Measurements from ENCODE around the gene PRKCZ. TPM values are rescaled to one million over a fixed set of nuclear protein-coding genes. Genes with fewer than 3 reads are reported as not detected.

PRKCZ gene
- total and polyA plus RNA-seq, 9 donors, result 3.4 to 16.1 (median 5.8) TPM

GRCh38 chr1:2079396-2080085 lies 29.3 kb downstream of the PRKCZ start:
- Histone ChIP-seq H3K27me3 (no peaks in the 10 kb centered on the region), H3K27ac (no peak overlapping the region), H3K9me3 (peaks cover 0 to 10% of the 10 kb centered on the region in 2 donors), H3K4me1 (ENCODE audit: insufficient read depth) (no peaks in the 10 kb centered on the region), H3K36me3 (no peaks in the 10 kb centered on the region), H3K4me3 (no peak overlapping the region)
- TF ChIP-seq EP300 (IDR thresholded peaks at IDR 0.05) (no peak), POLR2A (IDR thresholded peaks at IDR 0.05) (no peak)
- TF ChIP-seq, protein P1, sequence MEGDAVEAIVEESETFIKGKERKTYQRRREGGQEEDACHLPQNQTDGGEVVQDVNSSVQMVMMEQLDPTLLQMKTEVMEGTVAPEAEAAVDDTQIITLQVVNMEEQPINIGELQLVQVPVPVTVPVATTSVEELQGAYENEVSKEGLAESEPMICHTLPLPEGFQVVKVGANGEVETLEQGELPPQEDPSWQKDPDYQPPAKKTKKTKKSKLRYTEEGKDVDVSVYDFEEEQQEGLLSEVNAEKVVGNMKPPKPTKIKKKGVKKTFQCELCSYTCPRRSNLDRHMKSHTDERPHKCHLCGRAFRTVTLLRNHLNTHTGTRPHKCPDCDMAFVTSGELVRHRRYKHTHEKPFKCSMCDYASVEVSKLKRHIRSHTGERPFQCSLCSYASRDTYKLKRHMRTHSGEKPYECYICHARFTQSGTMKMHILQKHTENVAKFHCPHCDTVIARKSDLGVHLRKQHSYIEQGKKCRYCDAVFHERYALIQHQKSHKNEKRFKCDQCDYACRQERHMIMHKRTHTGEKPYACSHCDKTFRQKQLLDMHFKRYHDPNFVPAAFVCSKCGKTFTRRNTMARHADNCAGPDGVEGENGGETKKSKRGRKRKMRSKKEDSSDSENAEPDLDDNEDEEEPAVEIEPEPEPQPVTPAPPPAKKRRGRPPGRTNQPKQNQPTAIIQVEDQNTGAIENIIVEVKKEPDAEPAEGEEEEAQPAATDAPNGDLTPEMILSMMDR (IDR thresholded peaks at IDR 0.05), result no peak
- intact Hi-C loops (cut with DNase I), result no loop called here
- 90 to 93% (median 90%) methylated on average over 28 of the region's 28 CpGs for WGBS, 3 donors
- DNase-seq, result no peak

- TF ChIP-seq POLR2A (IDR thresholded peaks at IDR 0.05) (no peak), EP300 (IDR thresholded peaks at IDR 0.05) (no peak)
- TF ChIP-seq, protein P1 (IDR thresholded peaks at IDR 0.05), result no peak
- intact Hi-C loops (cut with DNase I), result no loop called here
- WGBS, 3 donors, result 92 to 94% (median 92%) methylated on average over 16 of the region's 16 CpGs
- no peak for DNase-seq
- H3K9me3 ChIP-seq, result peaks cover 0 to 10% of the 10 kb centered on the region in 2 donors
- H3K36me3 ChIP-seq, result no peaks in the 10 kb centered on the region
- no peak overlapping the region for H3K4me3 ChIP-seq
- H3K4me1 ChIP-seq (ENCODE audit: insufficient read depth), result no peaks in the 10 kb centered on the region
- H3K27ac ChIP-seq, result no peak overlapping the region
- H3K27me3 ChIP-seq, result no peaks in the 10 kb centered on the region
These were observed 29.9 kb downstream of the PRKCZ start for GRCh38 chr1:2080140-2080539.

- TF ChIP-seq EP300 (IDR thresholded peaks at IDR 0.05) (no peak), POLR2A (IDR thresholded peaks at IDR 0.05) (no peak)
- TF ChIP-seq, protein P1 (IDR thresholded peaks at IDR 0.05), result no peak
- DNase-seq, result no peak
- Histone ChIP-seq H3K27me3 (no peaks in the 10 kb centered on the region), H3K4me3 (no peak overlapping the region), H3K9me3 (peaks cover 0 to 10% of the 10 kb centered on the region in 2 donors), H3K27ac (no peak overlapping the region), H3K4me1 (ENCODE audit: insufficient read depth) (no peaks in the 10 kb centered on the region), H3K36me3 (no peaks in the 10 kb centered on the region)
- intact Hi-C loops (cut with DNase I), result no loop called here
- 95 to 96% (median 96%) methylated on average over 20 of the region's 20 CpGs for WGBS, 3 donors
These were observed 30.7 kb downstream of the PRKCZ start for GRCh38 chr1:2080884-2081283.

GRCh38 chr1:2081326-2081885 lies 31.2 kb downstream of the PRKCZ start:
- H3K9me3 ChIP-seq, result peaks cover 0 to 10% of the 10 kb centered on the region in 2 donors
- intact Hi-C loops (cut with DNase I), result no loop called here
- TF ChIP-seq POLR2A (IDR thresholded peaks at IDR 0.05), result no peak
- TF ChIP-seq, protein P1 (IDR thresholded peaks at IDR 0.05), result no peak
- no peak for TF ChIP-seq EP300 (IDR thresholded peaks at IDR 0.05)

More at GRCh38 chr1:2081326-2081885, 31.2 kb downstream of the PRKCZ start:
- Histone ChIP-seq H3K4me3 (no peak overlapping the region), H3K27me3 (no peaks in the 10 kb centered on the region), H3K27ac (no peak overlapping the region), H3K36me3 (no peaks in the 10 kb centered on the region), H3K4me1 (ENCODE audit: insufficient read depth) (no peaks in the 10 kb centered on the region)
- WGBS, 3 donors, result 91 to 92% (median 91%) methylated on average over 20 of the region's 20 CpGs
- DNase-seq, result no peak
